NCI-H524 treated with DMSO at 0.1 percent for 48 hours (cell line): Measurements from ENCODE around the gene CAPN12.
"Not testable (repeated sequence)": the region's sequence is repeated elsewhere in the genome, so short reads cannot be mapped to it uniquely, and the experiment has no call there.

Source experiments
- DNase-seq: peaks from one replicate; lab custom pipeline; 2025; lab: John Stamatoyannopoulos, UW

Gene CAPN12

GRCh38 chr19:38770228-38770948 is 26.1 kb upstream of the CAPN12 start:
- not testable (repeated sequence) for DNase-seq

DNA sequence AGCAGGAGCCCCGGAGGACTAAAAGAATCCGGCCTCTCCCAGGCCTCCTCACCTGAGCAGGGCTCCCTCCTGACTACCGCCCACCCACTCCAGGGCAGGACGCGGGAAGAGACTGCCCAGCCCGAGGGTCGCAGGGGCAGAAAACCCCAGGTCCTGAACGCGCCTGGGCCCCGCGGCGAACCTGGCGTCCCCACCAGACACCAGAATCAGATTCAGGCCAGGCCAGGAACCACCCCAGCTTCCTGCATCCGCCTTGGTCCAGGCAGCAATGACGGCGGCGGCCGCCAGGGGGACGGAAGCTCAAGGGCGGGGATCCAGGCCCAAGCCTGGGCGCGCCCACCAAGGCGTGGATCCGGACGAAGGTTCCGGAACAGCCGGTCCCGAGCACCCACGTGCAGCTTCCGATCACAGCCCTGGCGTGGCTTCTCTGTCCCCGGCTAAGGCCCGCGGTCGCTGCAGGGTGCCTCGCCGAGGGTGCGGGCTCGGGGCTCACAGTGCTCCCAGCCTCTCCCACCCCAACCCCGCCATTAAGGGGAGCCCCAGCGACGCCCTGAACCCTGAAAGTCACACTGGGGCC is 25.4 kb upstream of the CAPN12 start:
- DNase-seq = no peak

GRCh38 chr19:38766276-38767047 is 22.2 kb upstream of the CAPN12 start:
- no peak for DNase-seq

DNA sequence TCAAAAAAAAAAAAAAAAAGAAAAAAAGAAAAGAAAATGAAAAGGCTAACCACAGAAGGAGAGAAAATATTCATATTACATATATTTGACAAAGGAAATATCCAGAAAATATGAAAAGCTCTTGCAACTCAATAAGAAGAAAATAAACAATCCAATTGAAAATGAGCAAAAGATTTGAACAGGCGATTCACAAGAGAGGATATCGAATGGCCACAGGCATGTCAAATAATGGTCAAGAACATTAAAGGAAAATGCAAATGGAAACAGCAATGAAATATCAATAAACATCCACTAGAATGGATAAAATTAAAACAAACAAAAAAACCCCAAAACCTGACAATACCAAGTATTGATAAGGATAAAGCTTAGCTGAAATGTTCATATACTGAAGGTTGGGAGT is 20.9 kb upstream of the CAPN12 start:
- DNase-seq = no peak

DNA sequence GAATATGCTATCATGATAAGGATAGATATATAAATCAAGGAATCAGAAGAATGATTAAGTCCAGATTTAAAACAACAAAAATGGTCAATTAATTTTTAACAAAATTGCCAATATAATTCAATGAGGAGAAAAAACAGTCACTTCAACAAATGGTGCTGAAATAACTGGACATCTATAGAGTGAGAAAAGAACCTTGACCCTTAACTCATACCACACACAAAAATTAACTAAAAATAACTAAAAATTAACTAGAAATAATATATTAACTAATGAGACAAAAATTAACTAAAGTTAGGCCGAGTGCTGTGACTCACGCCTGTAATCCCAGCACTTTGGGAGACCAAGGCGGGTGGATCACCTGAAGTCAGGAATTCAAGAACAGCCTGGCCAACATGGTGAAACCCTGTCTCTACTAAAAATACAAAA is 19.5 kb upstream of the CAPN12 start:
- no peak for DNase-seq

DNA sequence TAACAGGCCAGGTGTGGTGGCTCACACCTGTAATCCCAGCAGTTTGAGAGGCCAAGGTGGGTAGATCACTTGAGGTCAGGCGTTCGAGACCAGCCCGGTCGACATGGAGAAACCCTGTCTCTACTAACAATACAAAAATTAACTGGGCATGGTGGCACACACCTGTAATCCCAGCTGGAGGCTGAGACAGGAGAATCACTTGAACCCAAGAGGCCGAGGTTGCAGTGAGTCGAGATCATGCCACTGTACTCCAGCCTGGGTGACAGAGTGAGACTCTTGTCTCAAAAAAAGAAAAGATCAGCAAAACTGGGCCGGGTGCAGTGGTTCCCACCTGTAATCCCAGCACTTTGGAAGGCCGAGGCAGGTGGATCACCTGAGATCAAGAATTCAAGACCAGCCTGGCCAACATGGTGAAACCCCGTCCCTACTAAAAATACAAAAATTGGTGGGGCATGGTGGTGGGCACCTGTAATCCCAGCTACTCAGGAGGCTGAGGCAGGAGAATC is 17.7 kb upstream of the CAPN12 start:
- not testable (repeated sequence) for DNase-seq

DNA sequence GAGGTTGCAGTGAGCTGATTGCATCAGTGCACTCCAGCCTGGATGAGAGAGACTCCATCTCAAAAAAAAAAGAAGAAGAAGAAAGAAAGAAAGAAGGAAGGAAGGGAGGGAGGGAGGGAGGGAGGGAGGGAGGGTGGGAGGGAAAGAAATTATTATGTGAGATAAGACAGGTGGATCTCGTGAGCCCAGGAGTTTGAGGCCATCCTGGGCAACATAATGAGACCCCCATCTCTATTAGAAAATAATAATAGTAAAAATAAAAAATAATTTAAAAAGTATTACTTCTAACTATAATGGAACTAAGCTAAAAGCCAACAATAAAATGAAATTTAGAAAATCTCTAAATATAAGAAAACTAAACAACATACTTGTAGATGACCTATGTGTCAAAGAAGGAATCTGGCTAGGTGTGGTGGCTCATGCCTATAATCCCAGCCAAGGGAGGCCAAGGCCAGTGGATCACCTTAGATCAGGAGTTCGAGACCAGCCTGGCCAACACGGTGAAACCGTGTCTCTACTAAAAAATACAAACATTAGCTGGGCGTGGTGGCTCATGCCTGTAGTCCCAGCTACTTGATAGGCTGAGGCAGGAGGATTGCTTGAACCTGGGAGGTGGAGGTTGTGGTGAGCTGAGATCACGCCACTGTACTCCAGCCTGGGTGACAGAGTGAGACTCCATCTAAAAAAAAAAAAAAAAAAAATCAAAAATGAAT is 16.7 kb upstream of the CAPN12 start:
- not testable (repeated sequence) for DNase-seq

GRCh38 chr19:38759590-38760003 is 15.3 kb upstream of the CAPN12 start:
- DNase-seq = no peak

GRCh38 chr19:38754196-38754595 is 9.9 kb upstream of the CAPN12 start:
- DNase-seq = not testable (repeated sequence)

DNA sequence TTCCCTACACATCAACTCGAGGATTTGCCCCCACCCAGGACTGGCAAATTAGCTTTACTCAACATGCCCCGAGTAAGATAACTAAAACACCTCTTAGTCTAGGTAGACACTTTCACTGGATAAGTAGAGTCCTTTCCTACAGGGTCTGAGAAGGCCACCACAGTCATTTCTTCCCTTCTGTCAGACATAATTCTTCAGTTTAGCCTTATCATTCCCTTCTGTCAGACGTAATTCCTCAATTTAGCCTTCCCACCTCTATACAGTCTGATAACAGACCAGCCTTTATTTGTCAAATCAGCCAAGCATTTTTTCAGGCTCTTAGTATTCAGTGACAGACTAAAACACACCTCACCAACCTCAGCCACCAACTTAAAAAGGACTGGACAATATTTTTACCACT is 9.5 kb upstream of the CAPN12 start:
- not testable (repeated sequence) for DNase-seq

DNA sequence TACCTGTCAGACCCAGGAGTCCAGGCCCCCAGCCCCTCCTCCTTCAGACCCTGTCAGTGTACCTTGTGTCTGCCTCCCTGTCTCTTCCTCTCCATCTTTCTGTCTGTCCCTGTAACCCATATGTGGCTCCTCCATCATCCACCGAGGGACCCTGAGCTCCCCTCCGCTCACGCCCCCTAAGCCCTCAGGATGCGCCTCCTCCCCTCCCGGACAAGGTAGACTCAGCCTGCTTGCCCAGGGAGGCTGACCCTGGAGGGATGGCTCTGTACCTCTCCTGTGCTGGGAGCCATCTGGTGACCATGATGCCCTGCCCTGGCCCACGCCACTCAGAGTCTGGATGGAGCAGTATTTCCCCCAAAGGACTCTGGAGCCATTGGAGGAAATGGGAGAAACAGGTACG is 1.0 kb upstream of the CAPN12 start:
- no peak for DNase-seq

DNA sequence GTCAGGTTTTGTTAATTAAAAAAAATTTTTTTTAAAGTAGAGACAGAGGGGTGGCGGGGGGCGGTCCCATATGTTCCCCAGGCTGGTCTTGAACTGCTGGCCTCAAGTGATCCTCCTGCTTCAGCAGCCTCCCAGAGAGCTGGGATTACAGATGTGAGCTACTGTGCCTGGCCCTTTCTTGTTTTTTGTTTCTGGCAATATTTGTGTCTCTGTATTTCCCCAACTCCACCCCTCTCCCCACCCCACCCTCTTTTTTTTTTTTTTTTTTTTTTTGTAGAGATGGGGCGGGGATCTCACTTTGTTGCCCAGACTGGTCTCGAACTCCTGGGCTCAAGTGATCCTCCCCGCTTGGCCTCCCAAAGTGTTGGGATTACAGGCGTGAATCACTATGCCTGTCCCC is 600 bp upstream of the CAPN12 start:
- no peak for DNase-seq

DNA sequence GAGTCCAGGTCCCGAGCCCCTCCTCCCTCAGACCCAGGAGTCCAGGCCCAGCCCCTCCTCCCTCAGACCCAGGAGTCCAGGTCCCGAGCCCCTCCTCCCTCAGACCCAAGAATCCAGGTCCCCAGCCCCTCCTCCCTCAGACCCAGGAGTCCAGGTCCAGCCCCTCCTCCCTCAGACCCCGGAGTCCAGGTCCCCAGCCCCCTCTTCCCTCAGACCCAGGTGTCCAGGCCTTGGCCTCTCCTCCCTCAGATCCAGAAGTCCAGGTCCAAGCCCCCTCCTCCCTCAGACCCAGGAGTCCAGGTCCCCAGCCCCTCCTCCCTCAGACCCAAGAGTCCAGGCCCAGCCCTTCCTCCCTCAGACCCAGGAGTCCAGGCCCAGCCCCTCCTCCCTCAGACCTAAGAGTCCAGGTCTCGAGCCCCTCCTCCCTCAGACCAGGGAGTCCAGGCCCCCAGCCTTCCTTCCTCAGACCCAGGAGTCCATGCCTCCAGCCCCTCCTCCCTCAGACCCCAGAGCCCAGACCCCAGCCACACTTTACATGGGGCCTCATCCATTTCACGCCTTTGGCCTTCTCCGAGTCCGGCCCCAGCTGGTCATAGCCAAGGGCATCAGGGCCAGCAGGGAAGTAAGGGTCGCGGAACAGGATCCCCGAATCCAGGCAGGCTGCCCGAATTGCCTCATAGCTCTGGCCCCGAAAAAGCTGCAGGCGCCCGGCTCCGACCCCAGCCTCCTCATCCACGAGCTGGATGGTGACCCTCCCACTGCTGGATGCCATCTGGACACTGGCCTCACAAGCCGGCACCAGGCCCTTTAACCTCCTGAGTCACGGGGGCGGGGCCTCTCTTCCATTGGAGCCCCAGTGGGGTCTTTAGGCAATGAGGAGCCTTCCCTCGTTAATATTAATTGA is 628 bp downstream of the CAPN12 start:
- DNase-seq = no peak

DNA sequence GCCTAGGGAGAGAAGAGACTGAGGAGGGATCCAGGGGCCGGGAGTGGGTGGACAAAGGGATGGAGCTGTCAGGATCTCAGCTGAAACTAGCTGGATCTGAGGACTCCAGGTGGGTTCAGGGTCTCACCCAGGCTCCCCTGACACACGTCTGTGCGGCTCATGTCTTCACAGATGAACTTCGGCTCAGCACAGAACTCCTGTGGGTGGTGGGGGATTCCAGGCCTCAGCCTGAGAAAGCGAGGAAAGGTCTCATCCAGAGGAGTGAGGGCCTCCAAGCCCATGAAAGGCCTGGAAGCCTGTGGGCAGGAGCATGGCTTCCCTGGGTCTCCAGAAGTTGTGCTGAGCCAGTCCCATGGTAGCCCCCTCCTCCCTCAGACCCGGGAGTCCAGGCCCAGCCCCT is 1.4 kb downstream of the CAPN12 start:
- DNase-seq = no peak

GRCh38 chr19:38742296-38742695 is 2.0 kb downstream of the CAPN12 start:
- DNase-seq = no peak

- no peak for DNase-seq
Observed at GRCh38 chr19:38741670-38742069, 2.6 kb downstream of the CAPN12 start.

- no peak for DNase-seq
Observed at GRCh38 chr19:38740932-38741331, 3.3 kb downstream of the CAPN12 start.

DNA sequence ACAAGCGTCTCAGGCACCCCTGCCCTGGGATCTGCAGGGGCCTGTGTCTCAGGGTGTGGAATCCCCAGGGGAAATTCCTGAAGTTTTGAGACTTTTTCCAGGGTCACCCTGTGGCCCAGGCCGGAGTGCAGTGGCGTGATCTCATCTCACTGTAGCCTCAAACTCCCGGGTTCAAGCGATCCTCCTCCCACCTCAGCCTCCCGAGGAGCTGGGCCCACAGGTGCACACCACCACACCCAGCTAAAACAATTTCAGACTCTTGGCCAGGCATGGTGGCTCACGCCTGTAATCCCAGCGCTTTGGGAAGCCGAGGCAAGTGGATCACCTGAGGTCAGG is 4.0 kb downstream of the CAPN12 start:
- no peak for DNase-seq

- DNase-seq = no peak
Observed at GRCh38 chr19:38739440-38740256, 4.6 kb downstream of the CAPN12 start.

- no peak for DNase-seq
Observed at GRCh38 chr19:38737921-38738737, 6.1 kb downstream of the CAPN12 start.
